ENCODE results near the gene FLNC.

Gene FLNC

DNA sequence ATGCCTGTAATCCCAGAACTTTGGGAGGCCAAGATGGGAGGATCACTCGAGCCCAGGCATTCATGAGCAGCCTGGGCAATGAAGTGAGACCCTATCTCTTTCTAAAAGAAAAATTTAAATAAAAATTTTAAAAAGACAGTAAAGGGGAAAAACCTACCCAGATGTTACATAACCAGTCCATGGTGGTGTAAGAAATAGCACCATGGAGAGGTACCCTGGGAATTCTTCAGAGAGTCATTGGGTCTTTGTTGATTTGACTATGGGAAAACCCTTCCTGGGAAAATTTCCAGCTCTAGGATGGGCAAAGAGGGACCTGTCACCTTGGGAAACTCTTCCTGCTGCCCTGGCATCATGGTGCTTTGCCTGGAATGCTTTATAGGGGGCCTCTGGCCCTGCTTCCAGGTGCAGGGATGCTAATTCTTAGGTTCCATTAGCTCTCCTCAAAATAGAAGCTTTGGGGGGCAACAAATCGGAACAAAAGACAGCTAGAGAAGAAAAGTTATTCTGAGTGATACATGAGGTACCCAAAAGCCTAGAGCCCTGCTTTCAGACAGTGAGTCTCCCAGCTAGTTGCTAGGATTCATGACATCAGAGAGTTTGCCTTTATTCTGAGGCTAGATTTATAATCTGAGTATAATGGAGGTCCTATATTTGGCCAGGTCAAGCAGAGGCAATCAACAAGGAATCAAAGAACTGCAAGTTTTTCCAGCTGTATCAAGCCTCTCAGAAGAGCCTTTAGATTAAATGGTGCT, 28.4 kb upstream of the FLNC start:
- DNase-seq (ENCODE audit: low read depth, low spot score) = no peak

- no peak for DNase-seq (ENCODE audit: low read depth, low spot score)
Observed at GRCh38 chr7:128804484-128804883, 25.7 kb upstream of the FLNC start.

DNA sequence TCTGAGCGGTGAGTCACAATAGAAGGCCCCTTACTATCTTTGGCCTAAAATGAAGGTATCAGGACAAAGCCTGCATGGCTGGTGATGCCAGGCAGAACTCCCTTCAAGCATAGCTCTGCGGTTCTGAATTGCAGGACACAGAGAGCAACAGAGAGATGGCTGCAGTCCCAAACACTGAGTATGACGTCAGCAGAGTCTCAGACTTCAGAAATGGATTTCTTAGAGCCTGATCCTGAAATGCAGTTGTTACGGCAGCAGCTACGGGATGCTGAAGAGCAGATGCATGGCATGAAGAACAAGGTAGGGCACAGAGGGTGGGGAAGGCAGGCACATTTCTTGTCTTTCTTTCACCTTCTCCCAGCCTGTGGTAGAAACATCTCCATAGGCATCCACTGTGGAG, 25.0 kb upstream of the FLNC start:
- DNase-seq (ENCODE audit: low read depth, low spot score) = no peak

DNA sequence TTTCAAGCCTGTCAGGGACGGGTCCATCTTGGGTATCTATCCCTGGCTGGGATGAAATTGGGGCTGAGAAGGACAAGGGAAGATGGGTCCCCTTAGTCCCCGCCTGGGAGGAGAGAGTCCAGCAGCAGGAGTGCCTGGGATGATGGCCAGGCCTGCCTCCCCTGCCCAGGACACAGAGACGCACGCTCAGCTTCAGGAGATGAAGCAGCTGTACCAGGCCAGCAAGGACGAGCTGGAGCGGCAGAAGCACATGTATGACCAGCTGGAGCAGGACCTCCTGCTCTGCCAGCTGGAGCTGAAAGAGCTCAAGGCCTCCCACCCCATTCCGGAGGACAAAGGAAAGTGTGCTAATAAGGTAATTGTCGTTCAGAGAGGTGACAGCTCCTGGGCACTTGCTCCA, 23.0 kb upstream of the FLNC start:
- no peak for DNase-seq (ENCODE audit: low read depth, low spot score)

- DNase-seq (ENCODE audit: low read depth, low spot score) = no peak
Observed at GRCh38 chr7:128809363-128809762, 20.8 kb upstream of the FLNC start.

- no peak for DNase-seq (ENCODE audit: low read depth, low spot score)
Observed at GRCh38 chr7:128810473-128810872, 19.7 kb upstream of the FLNC start.

DNA sequence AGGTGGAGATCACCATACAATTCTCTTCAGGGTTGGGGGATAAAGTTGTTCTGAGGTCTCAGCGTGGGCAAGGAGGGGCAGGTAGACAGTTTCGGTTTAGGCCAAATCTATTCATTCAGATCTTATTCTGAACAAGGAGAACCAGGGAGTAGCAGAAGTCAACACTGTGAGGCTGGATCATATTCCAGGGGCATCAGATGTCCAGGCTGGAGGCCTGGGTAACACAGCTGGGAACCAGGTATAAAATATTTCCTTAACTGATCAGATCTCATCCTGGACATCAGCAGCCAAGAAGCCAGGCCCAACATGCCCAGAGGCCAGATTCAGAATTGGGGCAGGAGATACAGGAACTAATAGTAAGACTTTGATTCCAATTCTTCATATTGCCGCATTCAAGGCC, 19.2 kb upstream of the FLNC start:
- DNase-seq (ENCODE audit: low read depth, low spot score) = no peak

GRCh38 chr7:128811631-128812430, 18.4 kb upstream of the FLNC start:
- no peak for DNase-seq (ENCODE audit: low read depth, low spot score)

GRCh38 chr7:128812514-128813168, 17.6 kb upstream of the FLNC start:
- DNase-seq (ENCODE audit: low read depth, low spot score) = peak; percentile 44

DNA sequence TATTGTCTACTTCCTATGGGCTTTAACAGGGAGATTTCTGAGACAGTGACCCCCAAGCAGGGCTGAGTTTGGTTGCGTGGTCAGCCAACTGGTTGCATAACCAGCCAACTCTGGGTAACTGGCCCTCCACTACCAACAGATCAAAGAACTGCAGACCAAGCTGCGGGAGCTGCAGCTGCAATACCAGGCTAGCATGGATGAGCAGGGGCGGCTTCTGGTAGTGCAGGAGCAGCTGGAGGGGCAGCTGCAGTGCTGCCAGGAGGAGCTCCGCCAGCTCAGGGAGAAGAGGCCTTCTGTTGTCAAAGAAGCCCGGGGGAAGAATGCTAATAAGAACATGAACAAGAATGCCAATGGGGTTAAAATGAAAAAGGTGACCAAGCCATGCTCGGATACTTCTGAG, 15.7 kb upstream of the FLNC start:
- no peak for DNase-seq (ENCODE audit: low read depth, low spot score)

DNA sequence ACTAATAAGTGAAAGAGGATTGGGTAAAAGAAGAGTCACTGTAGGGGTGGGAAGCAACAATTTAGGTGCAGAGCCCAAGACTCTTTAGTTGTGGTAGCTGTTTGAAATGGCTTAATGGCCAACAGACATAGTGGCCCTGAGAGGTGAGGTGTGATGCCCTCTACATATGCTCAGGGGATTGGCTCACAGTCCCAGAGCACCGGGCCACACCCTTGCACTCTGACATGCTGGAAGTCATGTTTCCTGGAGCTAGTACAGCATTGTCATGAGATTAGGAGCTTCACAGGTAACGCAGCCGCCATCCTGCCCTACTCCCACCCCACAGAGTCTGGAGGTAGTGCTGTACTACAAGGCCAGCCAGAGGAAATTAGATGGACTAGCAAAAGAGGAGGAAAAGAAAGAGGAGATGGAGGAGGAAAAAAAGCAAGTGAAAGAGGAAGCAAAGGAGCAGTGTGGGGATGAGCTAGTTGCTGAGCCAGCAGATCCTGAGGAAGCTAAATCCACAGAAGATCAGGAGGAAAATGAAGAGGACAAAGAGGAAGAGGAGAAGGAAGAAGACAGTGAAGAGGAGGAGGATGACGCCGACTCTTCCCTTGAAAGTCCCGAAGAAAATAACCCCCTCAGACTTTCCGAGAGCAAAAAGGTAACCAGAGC, 14.8 kb upstream of the FLNC start:
- DNase-seq (ENCODE audit: low read depth, low spot score) = no peak

- DNase-seq (ENCODE audit: low read depth, low spot score) = no peak
Observed at GRCh38 chr7:128818694-128819093, 11.5 kb upstream of the FLNC start.

- DNase-seq (ENCODE audit: low read depth, low spot score) = no peak
Observed at GRCh38 chr7:128821724-128822123, 8.5 kb upstream of the FLNC start.

GRCh38 chr7:128826512-128826911, 3.7 kb upstream of the FLNC start:
- no peak for DNase-seq (ENCODE audit: low read depth, low spot score)

GRCh38 chr7:128826916-128827247, 3.3 kb upstream of the FLNC start:
- DNase-seq (ENCODE audit: low read depth, low spot score) = no peak

- DNase-seq (ENCODE audit: low read depth, low spot score) = peak; percentile 79
Observed at GRCh38 chr7:128827248-128827958, 2.8 kb upstream of the FLNC start.

- peak; percentile 64 for DNase-seq (ENCODE audit: low read depth, low spot score)
Observed at GRCh38 chr7:128827971-128828711, 2.1 kb upstream of the FLNC start.

- peak; percentile 63 for DNase-seq (ENCODE audit: low read depth, low spot score)
Observed at GRCh38 chr7:128829391-128830166, 627 bp upstream of the FLNC start.

- DNase-seq (ENCODE audit: low read depth, low spot score) = peak; percentile 90
Observed at GRCh38 chr7:128831178-128831993, 1.2 kb downstream of the FLNC start.

Measured in ELF-1 (cell line).